Astrocyte (in vitro differentiated cells and primary cell): ENCODE data around the gene MICALL1. TPM values are rescaled to one million over a fixed set of nuclear protein-coding genes. Genes with fewer than 3 reads are reported as not detected.
A peak's percentile ranks its signal among the peaks of the same experiment; 100 is the strongest.

ENCODE experiments used
- DNase-seq: peaks from one replicate; pipeline ENCODE4 v3.0.0-alpha.2; 2010; ENCODE audit warnings: low read depth
- FAIRE-seq: peaks from 2 replicates; lab custom pipeline; 2011; peaks lifted over from hg19 to GRCh38; lab: Jason Lieb, UNC
- H2AFZ ChIP-seq: 2 replicates; pipeline ENCODE4 v1.6.0; 2012; ENCODE audit warnings: low read depth, low read length, inconsistent platforms
- H3K27ac ChIP-seq: 2 replicates; pipeline ENCODE4 v1.5.1; 2011; ENCODE audit warnings: low read depth, low read length, inconsistent platforms
- H3K27me3 ChIP-seq: 2 replicates; pipeline ENCODE4 v1.6.0; 2011; ENCODE audit warnings: low read length, inconsistent platforms; ENCODE audit not compliant: insufficient read depth
- H3K36me3 ChIP-seq: 2 replicates; pipeline ENCODE4 v1.5.1; 2011; ENCODE audit warnings: low read length, inconsistent platforms; ENCODE audit not compliant: insufficient read depth
- H3K4me1 ChIP-seq: 2 replicates; pipeline ENCODE4 v1.5.1; 2011; ENCODE audit warnings: low read length, inconsistent platforms; ENCODE audit not compliant: insufficient read depth
- H3K4me2 ChIP-seq: 2 replicates; pipeline ENCODE4 v1.6.0; 2012; ENCODE audit warnings: low read length, inconsistent platforms
- H3K4me3 ChIP-seq: 2 replicates; pipeline ENCODE4 v1.5.1; 2011; ENCODE audit warnings: low read depth, mild to moderate bottlenecking, low read length, inconsistent platforms; ENCODE audit not compliant: insufficient read depth
- H3K79me2 ChIP-seq: 2 replicates; pipeline ENCODE4 v1.6.0; 2012; ENCODE audit warnings: mild to moderate bottlenecking, low read length, inconsistent platforms; ENCODE audit not compliant: insufficient read depth
- H3K9ac ChIP-seq: 2 replicates; pipeline ENCODE4 v1.6.0; 2012; ENCODE audit warnings: mild to moderate bottlenecking, low read length, inconsistent platforms
- H3K9me3 ChIP-seq: 2 replicates; pipeline ENCODE4 v1.5.1; 2012; ENCODE audit warnings: low read depth, mild to moderate bottlenecking, low read length, inconsistent platforms; ENCODE audit not compliant: insufficient read depth
- H4K20me1 ChIP-seq: 2 replicates; pipeline ENCODE4 v1.6.0; 2012; ENCODE audit warnings: low read length, inconsistent platforms; ENCODE audit not compliant: insufficient read depth
- H3K27ac Mint-ChIP-seq: one replicate; pipeline ENCODE4 v1.8.0; 2021; ENCODE audit warnings: mild to moderate bottlenecking, mixed read lengths; ENCODE audit not compliant: unreplicated experiment
- H3K27me3 Mint-ChIP-seq: one replicate; pipeline ENCODE4 v1.8.0; 2021; ENCODE audit warnings: low read depth, mixed read lengths; ENCODE audit not compliant: unreplicated experiment
- H3K36me3 Mint-ChIP-seq: one replicate; pipeline ENCODE4 v1.8.0; 2021; ENCODE audit warnings: low read depth, mixed read lengths; ENCODE audit not compliant: unreplicated experiment
- H3K4me1 Mint-ChIP-seq: one replicate; pipeline ENCODE4 v1.8.0; 2021; ENCODE audit warnings: low read depth, mixed read lengths; ENCODE audit not compliant: unreplicated experiment
- H3K4me3 Mint-ChIP-seq: one replicate; pipeline ENCODE4 v1.8.0; 2021; ENCODE audit warnings: mild to moderate bottlenecking, moderate library complexity, mixed read lengths; ENCODE audit not compliant: unreplicated experiment
- H3K9me3 Mint-ChIP-seq: one replicate; pipeline ENCODE4 v1.8.0; 2021; ENCODE audit warnings: mild to moderate bottlenecking, mixed read lengths; ENCODE audit not compliant: unreplicated experiment
- EZH2 ChIP-seq: IDR thresholded peaks from 2 replicates; pipeline ENCODE4 v1.6.1; 2012; ENCODE audit warnings: mild to moderate bottlenecking, low read length, inconsistent platforms; ENCODE audit not compliant: insufficient read depth
- total RNA-seq: library from RNA; stranded (reverse); gene quantifications from 2 replicates; pipeline ENCODE4 v1.2.1, GENCODE V29; 2021
- TF ChIP-seq, protein P1 (sequence below): IDR thresholded peaks from 2 replicates; pipeline ENCODE4 v1.5.1; 2011; ENCODE audit warnings: low read depth, mild to moderate bottlenecking, inconsistent platforms, low read length, moderate library complexity; ENCODE audit not compliant: insufficient read depth

Gene MICALL1
- total RNA-seq, 1 donor from 2014 or later: 131 TPM

DNA sequence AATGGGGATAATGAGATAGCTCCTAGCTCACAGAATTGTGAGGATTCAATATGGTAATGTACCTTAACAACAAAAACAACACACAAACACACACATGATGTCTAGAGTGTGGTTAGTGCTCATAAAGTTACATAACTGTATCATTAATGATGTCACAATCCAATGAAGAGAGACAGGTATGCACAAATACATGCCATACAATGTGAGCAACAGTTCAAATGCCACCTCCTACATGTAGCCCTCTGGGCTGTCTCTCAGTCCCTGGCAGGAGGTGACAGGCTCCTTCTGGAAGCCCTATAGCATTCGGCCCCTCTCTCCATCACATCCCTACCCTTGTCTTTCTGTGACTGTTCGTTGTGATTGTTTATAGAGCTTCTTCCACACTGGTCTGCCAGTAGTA lies 8.3 kb upstream of the MICALL1 start:
- Histone ChIP-seq H3K4me3 (no peak overlapping the region), H3K9ac (no peak overlapping the region), H3K79me2 (no peaks in the 10 kb centered on the region), H3K9me3 (no peaks in the 10 kb centered on the region), H3K27ac (no peak overlapping the region), H3K4me2 (no peak overlapping the region), H3K27me3 (no peaks in the 10 kb centered on the region), H2AFZ (no peak overlapping the region), H3K4me1 (peaks cover 13% of the 10 kb centered on the region), H3K36me3 (no peaks in the 10 kb centered on the region), H4K20me1 (no peaks in the 10 kb centered on the region)
- Mint-ChIP-seq H3K36me3 (peaks cover 4% of the 10 kb centered on the region), H3K27me3 (no peaks in the 10 kb centered on the region), H3K4me1 (peaks cover 48% of the 10 kb centered on the region), H3K4me3 (no peak overlapping the region), H3K27ac (peak overlapping the region; percentile 15), H3K9me3 (no peaks in the 10 kb centered on the region)
- no peak for FAIRE-seq
- no peak for TF ChIP-seq EZH2
- TF ChIP-seq, protein P1, sequence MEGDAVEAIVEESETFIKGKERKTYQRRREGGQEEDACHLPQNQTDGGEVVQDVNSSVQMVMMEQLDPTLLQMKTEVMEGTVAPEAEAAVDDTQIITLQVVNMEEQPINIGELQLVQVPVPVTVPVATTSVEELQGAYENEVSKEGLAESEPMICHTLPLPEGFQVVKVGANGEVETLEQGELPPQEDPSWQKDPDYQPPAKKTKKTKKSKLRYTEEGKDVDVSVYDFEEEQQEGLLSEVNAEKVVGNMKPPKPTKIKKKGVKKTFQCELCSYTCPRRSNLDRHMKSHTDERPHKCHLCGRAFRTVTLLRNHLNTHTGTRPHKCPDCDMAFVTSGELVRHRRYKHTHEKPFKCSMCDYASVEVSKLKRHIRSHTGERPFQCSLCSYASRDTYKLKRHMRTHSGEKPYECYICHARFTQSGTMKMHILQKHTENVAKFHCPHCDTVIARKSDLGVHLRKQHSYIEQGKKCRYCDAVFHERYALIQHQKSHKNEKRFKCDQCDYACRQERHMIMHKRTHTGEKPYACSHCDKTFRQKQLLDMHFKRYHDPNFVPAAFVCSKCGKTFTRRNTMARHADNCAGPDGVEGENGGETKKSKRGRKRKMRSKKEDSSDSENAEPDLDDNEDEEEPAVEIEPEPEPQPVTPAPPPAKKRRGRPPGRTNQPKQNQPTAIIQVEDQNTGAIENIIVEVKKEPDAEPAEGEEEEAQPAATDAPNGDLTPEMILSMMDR: no peak
- no peak for DNase-seq

DNA sequence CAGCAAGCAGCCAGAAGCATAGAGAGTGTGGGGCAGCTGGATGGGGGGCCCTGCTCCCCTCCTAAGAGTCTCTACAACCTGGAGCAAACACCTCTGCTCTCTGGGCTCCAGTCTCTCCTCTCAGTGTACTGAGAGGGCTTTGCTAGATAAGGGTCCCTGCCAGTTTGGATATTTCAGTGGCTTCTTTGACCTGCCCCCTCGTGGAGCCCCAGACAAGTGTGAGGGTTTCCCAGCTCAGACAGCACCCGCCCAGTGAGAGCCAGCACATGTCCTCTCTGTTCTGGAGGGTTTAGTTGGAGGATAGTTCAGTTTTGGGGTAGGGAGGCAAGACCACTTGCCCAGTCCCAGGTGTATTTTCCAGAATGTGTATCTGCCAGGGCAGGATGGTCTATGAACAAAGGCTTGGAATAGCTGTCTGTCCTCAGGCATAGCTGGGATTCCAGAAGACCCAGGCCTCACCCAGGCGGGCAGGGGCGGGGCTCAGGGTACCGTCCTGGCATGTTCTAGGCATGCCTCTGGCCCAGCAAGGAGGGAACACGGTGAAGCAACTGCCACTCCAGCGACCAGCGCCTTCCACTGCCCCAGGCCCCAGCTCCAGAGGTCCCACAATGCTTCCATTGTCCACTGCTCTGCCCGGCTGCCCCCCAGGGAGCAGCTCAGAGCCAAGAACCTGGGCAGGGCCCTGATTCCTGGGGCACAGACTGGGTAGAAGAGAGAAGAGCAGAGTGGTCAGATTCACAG lies 7.5 kb upstream of the MICALL1 start:
- Histone ChIP-seq H3K79me2 (no peaks in the 10 kb centered on the region), H3K4me3 (no peak overlapping the region), H4K20me1 (no peaks in the 10 kb centered on the region), H3K9me3 (no peaks in the 10 kb centered on the region), H3K9ac (no peak overlapping the region), H3K36me3 (no peaks in the 10 kb centered on the region), H3K27ac (no peak overlapping the region), H3K4me2 (no peak overlapping the region), H3K27me3 (no peaks in the 10 kb centered on the region), H2AFZ (peak overlapping the region; percentile 6), H3K4me1 (peaks cover 11% of the 10 kb centered on the region)
- FAIRE-seq (no peak), DNase-seq (no peak)
- H3K4me1 Mint-ChIP-seq: peaks cover 44% of the 10 kb centered on the region
- H3K36me3 Mint-ChIP-seq: peaks cover 4% of the 10 kb centered on the region
- no peaks in the 10 kb centered on the region for H3K27me3 Mint-ChIP-seq
- peak overlapping the region; percentile 50 for H3K4me3 Mint-ChIP-seq
- TF ChIP-seq, protein P1: no peak
- no peak for TF ChIP-seq EZH2
- no peaks in the 10 kb centered on the region for H3K9me3 Mint-ChIP-seq
- peak overlapping the region; percentile 89 for H3K27ac Mint-ChIP-seq
